ENCODE data around the gene TBCD. TPM values are rescaled to one million over a fixed set of nuclear protein-coding genes. Genes with fewer than 3 reads are reported as not detected.

Gene TBCD
- total and polyA plus RNA-seq, 2 donors (not counting 1 experiment from before 2014, with no cell fraction given) = 22.1 to 36.7 TPM

- no peak overlapping the region for H3K4me3 ChIP-seq (replicated peaks in 1 of 4; ENCODE audit: control extremely low read depth in 1 of 4, insufficient read depth in 1 of 4, low read depth in 3 of 4, low read length in 4 of 4)
- no peaks in the 10 kb centered on the region for H3K27me3 ChIP-seq (ENCODE audit: control insufficient read depth, insufficient read depth, low read length)
- no peaks in the 10 kb centered on the region for H4K20me1 ChIP-seq (ENCODE audit: control insufficient read depth, extremely low read depth, insufficient read depth, low read length)
- no peak overlapping the region for H2AFZ ChIP-seq (ENCODE audit: low read length)
- no peaks in the 10 kb centered on the region for H3K9me3 ChIP-seq (ENCODE audit: control insufficient read depth, insufficient read depth, low read depth, low read length)
- no peak overlapping the region for H3K27ac ChIP-seq (ENCODE audit: insufficient read depth, low read length)
- no peak for DNase-seq (ENCODE audit: low read depth in 2 of 2)
- TF ChIP-seq CTCF (conservative IDR thresholded peaks at IDR 0.05 in 1 of 2, IDR thresholded peaks at IDR 0.05 in 1 of 2; ENCODE audit: low read depth in 1 of 2, low read length in 2 of 2) = no peak
- TF ChIP-seq EZH2 (IDR thresholded peaks at IDR 0.05; ENCODE audit: low read length, missing control alignments) = no peak
- H3K79me2 ChIP-seq (ENCODE audit: control insufficient read depth, insufficient read depth, low read length) = no peaks in the 10 kb centered on the region
- H3K9ac ChIP-seq (ENCODE audit: insufficient read depth, low read length) = no peak overlapping the region
- H3K4me2 ChIP-seq (ENCODE audit: extremely low read depth, insufficient read depth, low read length) = no peak overlapping the region
- H3K4me1 ChIP-seq (ENCODE audit: control insufficient read depth, extremely low read depth, insufficient read depth, low read length) = no peaks in the 10 kb centered on the region
- H3K36me3 ChIP-seq (ENCODE audit: control insufficient read depth, insufficient read depth, low read length) = no peaks in the 10 kb centered on the region
These were observed 88.6 kb downstream of the TBCD start for GRCh38 chr17:82840431-82840831.

- H3K9me3 ChIP-seq (ENCODE audit: control insufficient read depth, insufficient read depth, low read depth, low read length) = no peaks in the 10 kb centered on the region
- no peak for DNase-seq (ENCODE audit: low read depth in 2 of 2)
- H4K20me1 ChIP-seq (ENCODE audit: control insufficient read depth, extremely low read depth, insufficient read depth, low read length) = no peaks in the 10 kb centered on the region
These were observed 90.2 kb downstream of the TBCD start for GRCh38 chr17:82841921-82842596.

More at GRCh38 chr17:82841921-82842596, 90.2 kb downstream of the TBCD start:
- H3K9ac ChIP-seq (ENCODE audit: insufficient read depth, low read length) = no peak overlapping the region
- H2AFZ ChIP-seq (ENCODE audit: low read length) = no peak overlapping the region
- TF ChIP-seq CTCF (conservative IDR thresholded peaks at IDR 0.05 in 1 of 2, IDR thresholded peaks at IDR 0.05 in 1 of 2; ENCODE audit: low read depth in 1 of 2, low read length in 2 of 2) (no peak), EZH2 (IDR thresholded peaks at IDR 0.05; ENCODE audit: low read length, missing control alignments) (no peak)
- no peaks in the 10 kb centered on the region for H3K4me1 ChIP-seq (ENCODE audit: control insufficient read depth, extremely low read depth, insufficient read depth, low read length)
- no peaks in the 10 kb centered on the region for H3K27me3 ChIP-seq (ENCODE audit: control insufficient read depth, insufficient read depth, low read length)
- H3K79me2 ChIP-seq (ENCODE audit: control insufficient read depth, insufficient read depth, low read length) = no peaks in the 10 kb centered on the region
- H3K4me3 ChIP-seq (replicated peaks in 1 of 4; ENCODE audit: control extremely low read depth in 1 of 4, insufficient read depth in 1 of 4, low read depth in 3 of 4, low read length in 4 of 4) = no peak overlapping the region
- no peak overlapping the region for H3K27ac ChIP-seq (ENCODE audit: insufficient read depth, low read length)
- no peak overlapping the region for H3K4me2 ChIP-seq (ENCODE audit: extremely low read depth, insufficient read depth, low read length)
- H3K36me3 ChIP-seq (ENCODE audit: control insufficient read depth, insufficient read depth, low read length) = no peaks in the 10 kb centered on the region

Data from fibroblast of lung (primary cell).